ENCODE data around the gene SPRN.

DNA sequence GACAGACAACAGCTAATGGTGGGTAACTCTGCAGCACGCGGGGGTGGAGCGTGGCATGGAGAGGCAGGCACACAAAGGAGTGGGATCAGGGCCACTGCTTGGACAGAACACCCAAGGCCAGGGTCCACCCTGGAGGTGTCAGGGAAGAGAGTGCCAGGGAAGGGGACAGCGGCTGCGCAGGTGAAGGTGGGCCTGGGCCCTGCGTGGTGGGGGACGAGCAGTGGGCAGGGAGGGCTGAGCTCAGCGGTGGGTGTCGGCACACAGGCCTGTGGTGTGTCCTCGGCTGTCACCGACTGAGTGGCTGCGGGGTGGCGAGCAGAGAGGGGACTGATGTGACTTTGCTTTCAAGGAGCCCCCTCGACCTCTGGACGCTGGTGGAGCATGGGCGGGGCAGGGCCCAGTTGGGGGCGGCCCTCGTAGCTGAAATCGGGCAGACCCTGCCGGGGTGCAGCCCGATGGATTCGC, 20.9 kb upstream of the SPRN start:
- TF ChIP-seq CTCF (conservative IDR thresholded peaks at IDR 0.05; ENCODE audit: low read depth in 2 of 2) (no peak), POLR2AphosphoS5 (IDR thresholded peaks at IDR 0.05; ENCODE audit: low read depth) (no peak), JUNB (IDR thresholded peaks at IDR 0.05; ENCODE audit: unreplicated experiment) (no peak), ZNF114 (CRISPR knock-in tag; IDR thresholded peaks at IDR 0.05) (no peak), EZH2 (IDR thresholded peaks at IDR 0.05; ENCODE audit: low read depth, unreplicated experiment) (no peak), CREB1 (CRISPR knock-in tag; IDR thresholded peaks at IDR 0.05; ENCODE audit: low read depth) (no peak), EZH2phosphoT487 (IDR thresholded peaks at IDR 0.05; ENCODE audit: unreplicated experiment) (no peak), STAT1 (IDR thresholded peaks at IDR 0.05; ENCODE audit: unreplicated experiment) (no peak), ZNF331 (CRISPR knock-in tag; IDR thresholded peaks at IDR 0.05; ENCODE audit: low read depth) (no peak)
- TF ChIP-seq, protein P1, sequence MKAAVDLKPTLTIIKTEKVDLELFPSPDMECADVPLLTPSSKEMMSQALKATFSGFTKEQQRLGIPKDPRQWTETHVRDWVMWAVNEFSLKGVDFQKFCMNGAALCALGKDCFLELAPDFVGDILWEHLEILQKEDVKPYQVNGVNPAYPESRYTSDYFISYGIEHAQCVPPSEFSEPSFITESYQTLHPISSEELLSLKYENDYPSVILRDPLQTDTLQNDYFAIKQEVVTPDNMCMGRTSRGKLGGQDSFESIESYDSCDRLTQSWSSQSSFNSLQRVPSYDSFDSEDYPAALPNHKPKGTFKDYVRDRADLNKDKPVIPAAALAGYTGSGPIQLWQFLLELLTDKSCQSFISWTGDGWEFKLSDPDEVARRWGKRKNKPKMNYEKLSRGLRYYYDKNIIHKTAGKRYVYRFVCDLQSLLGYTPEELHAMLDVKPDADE (IDR thresholded peaks at IDR 0.05): no peak
- TF ChIP-seq, protein P2, sequence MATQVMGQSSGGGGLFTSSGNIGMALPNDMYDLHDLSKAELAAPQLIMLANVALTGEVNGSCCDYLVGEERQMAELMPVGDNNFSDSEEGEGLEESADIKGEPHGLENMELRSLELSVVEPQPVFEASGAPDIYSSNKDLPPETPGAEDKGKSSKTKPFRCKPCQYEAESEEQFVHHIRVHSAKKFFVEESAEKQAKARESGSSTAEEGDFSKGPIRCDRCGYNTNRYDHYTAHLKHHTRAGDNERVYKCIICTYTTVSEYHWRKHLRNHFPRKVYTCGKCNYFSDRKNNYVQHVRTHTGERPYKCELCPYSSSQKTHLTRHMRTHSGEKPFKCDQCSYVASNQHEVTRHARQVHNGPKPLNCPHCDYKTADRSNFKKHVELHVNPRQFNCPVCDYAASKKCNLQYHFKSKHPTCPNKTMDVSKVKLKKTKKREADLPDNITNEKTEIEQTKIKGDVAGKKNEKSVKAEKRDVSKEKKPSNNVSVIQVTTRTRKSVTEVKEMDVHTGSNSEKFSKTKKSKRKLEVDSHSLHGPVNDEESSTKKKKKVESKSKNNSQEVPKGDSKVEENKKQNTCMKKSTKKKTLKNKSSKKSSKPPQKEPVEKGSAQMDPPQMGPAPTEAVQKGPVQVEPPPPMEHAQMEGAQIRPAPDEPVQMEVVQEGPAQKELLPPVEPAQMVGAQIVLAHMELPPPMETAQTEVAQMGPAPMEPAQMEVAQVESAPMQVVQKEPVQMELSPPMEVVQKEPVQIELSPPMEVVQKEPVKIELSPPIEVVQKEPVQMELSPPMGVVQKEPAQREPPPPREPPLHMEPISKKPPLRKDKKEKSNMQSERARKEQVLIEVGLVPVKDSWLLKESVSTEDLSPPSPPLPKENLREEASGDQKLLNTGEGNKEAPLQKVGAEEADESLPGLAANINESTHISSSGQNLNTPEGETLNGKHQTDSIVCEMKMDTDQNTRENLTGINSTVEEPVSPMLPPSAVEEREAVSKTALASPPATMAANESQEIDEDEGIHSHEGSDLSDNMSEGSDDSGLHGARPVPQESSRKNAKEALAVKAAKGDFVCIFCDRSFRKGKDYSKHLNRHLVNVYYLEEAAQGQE (IDR thresholded peaks at IDR 0.05; ENCODE audit: unreplicated experiment): no peak
- TF ChIP-seq, protein P3, sequence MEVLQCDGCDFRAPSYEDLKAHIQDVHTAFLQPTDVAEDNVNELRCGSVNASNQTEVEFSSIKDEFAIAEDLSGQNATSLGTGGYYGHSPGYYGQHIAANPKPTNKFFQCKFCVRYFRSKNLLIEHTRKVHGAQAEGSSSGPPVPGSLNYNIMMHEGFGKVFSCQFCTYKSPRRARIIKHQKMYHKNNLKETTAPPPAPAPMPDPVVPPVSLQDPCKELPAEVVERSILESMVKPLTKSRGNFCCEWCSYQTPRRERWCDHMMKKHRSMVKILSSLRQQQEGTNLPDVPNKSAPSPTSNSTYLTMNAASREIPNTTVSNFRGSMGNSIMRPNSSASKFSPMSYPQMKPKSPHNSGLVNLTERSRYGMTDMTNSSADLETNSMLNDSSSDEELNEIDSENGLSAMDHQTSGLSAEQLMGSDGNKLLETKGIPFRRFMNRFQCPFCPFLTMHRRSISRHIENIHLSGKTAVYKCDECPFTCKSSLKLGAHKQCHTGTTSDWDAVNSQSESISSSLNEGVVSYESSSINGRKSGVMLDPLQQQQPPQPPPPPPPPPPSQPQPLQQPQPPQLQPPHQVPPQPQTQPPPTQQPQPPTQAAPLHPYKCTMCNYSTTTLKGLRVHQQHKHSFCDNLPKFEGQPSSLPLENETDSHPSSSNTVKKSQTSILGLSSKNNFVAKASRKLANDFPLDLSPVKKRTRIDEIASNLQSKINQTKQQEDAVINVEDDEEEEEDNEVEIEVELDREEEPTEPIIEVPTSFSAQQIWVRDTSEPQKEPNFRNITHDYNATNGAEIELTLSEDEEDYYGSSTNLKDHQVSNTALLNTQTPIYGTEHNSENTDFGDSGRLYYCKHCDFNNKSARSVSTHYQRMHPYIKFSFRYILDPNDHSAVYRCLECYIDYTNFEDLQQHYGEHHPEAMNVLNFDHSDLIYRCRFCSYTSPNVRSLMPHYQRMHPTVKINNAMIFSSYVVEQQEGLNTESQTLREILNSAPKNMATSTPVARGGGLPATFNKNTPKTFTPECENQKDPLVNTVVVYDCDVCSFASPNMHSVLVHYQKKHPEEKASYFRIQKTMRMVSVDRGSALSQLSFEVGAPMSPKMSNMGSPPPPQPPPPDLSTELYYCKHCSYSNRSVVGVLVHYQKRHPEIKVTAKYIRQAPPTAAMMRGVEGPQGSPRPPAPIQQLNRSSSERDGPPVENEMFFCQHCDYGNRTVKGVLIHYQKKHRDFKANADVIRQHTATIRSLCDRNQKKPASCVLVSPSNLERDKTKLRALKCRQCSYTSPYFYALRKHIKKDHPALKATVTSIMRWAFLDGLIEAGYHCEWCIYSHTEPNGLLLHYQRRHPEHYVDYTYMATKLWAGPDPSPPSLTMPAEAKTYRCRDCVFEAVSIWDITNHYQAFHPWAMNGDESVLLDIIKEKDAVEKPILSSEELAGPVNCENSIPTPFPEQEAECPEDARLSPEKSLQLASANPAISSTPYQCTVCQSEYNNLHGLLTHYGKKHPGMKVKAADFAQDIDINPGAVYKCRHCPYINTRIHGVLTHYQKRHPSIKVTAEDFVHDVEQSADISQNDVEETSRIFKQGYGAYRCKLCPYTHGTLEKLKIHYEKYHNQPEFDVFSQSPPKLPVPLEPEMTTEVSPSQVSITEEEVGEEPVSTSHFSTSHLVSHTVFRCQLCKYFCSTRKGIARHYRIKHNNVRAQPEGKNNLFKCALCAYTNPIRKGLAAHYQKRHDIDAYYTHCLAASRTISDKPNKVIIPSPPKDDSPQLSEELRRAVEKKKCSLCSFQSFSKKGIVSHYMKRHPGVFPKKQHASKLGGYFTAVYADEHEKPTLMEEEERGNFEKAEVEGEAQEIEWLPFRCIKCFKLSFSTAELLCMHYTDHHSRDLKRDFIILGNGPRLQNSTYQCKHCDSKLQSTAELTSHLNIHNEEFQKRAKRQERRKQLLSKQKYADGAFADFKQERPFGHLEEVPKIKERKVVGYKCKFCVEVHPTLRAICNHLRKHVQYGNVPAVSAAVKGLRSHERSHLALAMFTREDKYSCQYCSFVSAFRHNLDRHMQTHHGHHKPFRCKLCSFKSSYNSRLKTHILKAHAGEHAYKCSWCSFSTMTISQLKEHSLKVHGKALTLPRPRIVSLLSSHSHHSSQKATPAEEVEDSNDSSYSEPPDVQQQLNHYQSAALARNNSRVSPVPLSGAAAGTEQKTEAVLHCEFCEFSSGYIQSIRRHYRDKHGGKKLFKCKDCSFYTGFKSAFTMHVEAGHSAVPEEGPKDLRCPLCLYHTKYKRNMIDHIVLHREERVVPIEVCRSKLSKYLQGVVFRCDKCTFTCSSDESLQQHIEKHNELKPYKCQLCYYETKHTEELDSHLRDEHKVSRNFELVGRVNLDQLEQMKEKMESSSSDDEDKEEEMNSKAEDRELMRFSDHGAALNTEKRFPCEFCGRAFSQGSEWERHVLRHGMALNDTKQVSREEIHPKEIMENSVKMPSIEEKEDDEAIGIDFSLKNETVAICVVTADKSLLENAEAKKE (CRISPR knock-in tag; IDR thresholded peaks at IDR 0.05): no peak

Measured in GM23338 (cell line).